H9 (cell line): Measurements from ENCODE around the gene CDK17. TPM values are rescaled to one million over a fixed set of nuclear protein-coding genes. Genes with fewer than 3 reads are reported as not detected.
"Not testable (repeated sequence)": the region's sequence is repeated elsewhere in the genome, so short reads cannot be mapped to it uniquely, and the experiment has no call there.

Source experiments
- DNase-seq: peaks from one replicate; pipeline ENCODE4 v3.0.0-alpha.2; 2017
- H2AFZ ChIP-seq: one replicate; pipeline ENCODE4 v1.6.1; 2013; ENCODE audit warnings: mild to moderate bottlenecking, low read length, control low read depth, moderate library complexity
- H2AK5ac ChIP-seq: 2 replicates; pipeline ENCODE4 v1.6.1; 2013; ENCODE audit warnings: low read length, control low read depth, mixed read lengths; ENCODE audit not compliant: insufficient read length
- H2BK120ac ChIP-seq: one replicate; pipeline ENCODE4 v1.6.1; 2013; ENCODE audit warnings: low read depth, mild to moderate bottlenecking, low read length, control low read depth, inconsistent platforms; ENCODE audit not compliant: poor library complexity, severe bottlenecking
- H2BK12ac ChIP-seq: 2 replicates; pipeline ENCODE4 v1.6.1; 2013; ENCODE audit warnings: low read length, control low read depth, mixed read lengths, low read depth; ENCODE audit not compliant: insufficient read length
- H2BK15ac ChIP-seq: 2 replicates; pipeline ENCODE4 v1.6.1; 2013; ENCODE audit warnings: low read depth, low read length, control low read depth
- H2BK20ac ChIP-seq: one replicate; pipeline ENCODE4 v1.6.1; 2013; ENCODE audit warnings: low read depth, mild to moderate bottlenecking, low read length, control low read depth, inconsistent platforms; ENCODE audit not compliant: poor library complexity, severe bottlenecking
- H2BK5ac ChIP-seq: 2 replicates; pipeline ENCODE4 v1.6.1; 2013; ENCODE audit warnings: low read length, control low read depth, mixed read lengths; ENCODE audit not compliant: insufficient read length
- H3K14ac ChIP-seq: 2 replicates; pipeline ENCODE4 v1.6.1; 2013; ENCODE audit warnings: low read length, control low read depth; ENCODE audit not compliant: insufficient read depth
- H3K18ac ChIP-seq: 2 replicates; pipeline ENCODE4 v1.6.1; 2013; ENCODE audit warnings: low read depth, mild to moderate bottlenecking, mixed read lengths, low read length, control low read depth; ENCODE audit not compliant: insufficient read length
- H3K23ac ChIP-seq: 2 replicates; pipeline ENCODE4 v1.6.1; 2013; ENCODE audit warnings: low read length, control low read depth, mixed read lengths, low read depth; ENCODE audit not compliant: insufficient read length
- H3K23me2 ChIP-seq: 2 replicates; pipeline ENCODE4 v1.6.1; 2013; ENCODE audit warnings: low read depth, mild to moderate bottlenecking, mixed read lengths, low read length, control low read depth; ENCODE audit not compliant: insufficient read length, poor library complexity, severe bottlenecking
- H3K27ac ChIP-seq: 2 replicates; pipeline ENCODE4 v1.5.1; 2013; ENCODE audit warnings: low read length, control low read depth, mixed read lengths, low read depth; ENCODE audit not compliant: insufficient read length
- H3K27me3 ChIP-seq: 2 replicates; pipeline ENCODE4 v1.6.1; 2013; ENCODE audit warnings: low read length, control low read depth, inconsistent platforms; ENCODE audit not compliant: insufficient read depth
- H3K4ac ChIP-seq: 2 replicates; pipeline ENCODE4 v1.6.1; 2013; ENCODE audit warnings: low read depth, mild to moderate bottlenecking, control low read depth, inconsistent platforms, low read length, moderate library complexity
- H3K4me1 ChIP-seq: 2 replicates; pipeline ENCODE4 v1.6.1; 2013; ENCODE audit warnings: low read length, control low read depth, inconsistent platforms; ENCODE audit not compliant: insufficient read depth
- H3K4me2 ChIP-seq: 2 replicates; pipeline ENCODE4 v1.6.1; 2013; ENCODE audit warnings: low read length, control low read depth, mixed read lengths; ENCODE audit not compliant: insufficient read length, insufficient read depth
- H3K56ac ChIP-seq: 2 replicates; pipeline ENCODE4 v1.6.1; 2013; ENCODE audit warnings: low read depth, mild to moderate bottlenecking, mixed read lengths, low read length, control low read depth; ENCODE audit not compliant: insufficient read length
- H3K79me1 ChIP-seq: 2 replicates; pipeline ENCODE4 v1.6.1; 2013; ENCODE audit warnings: low read depth, mild to moderate bottlenecking, moderate library complexity, low read length, control low read depth, inconsistent platforms; ENCODE audit not compliant: insufficient read depth, poor library complexity, severe bottlenecking
- H3K79me2 ChIP-seq: 2 replicates; pipeline ENCODE4 v1.6.1; 2013; ENCODE audit warnings: low read length, control low read depth, inconsistent platforms; ENCODE audit not compliant: insufficient read depth
- H3K9ac ChIP-seq: 2 replicates; pipeline ENCODE4 v1.6.1; 2013; ENCODE audit warnings: low read length, control low read depth, mixed read lengths; ENCODE audit not compliant: insufficient read length; ENCODE audit errors: extremely low read depth
- H3K9me3 ChIP-seq: one replicate; pipeline ENCODE4 v1.6.1; 2013; ENCODE audit warnings: low read depth, low read length, inconsistent platforms; ENCODE audit not compliant: control insufficient read depth
- H3T11ph ChIP-seq: one replicate; pipeline ENCODE4 v1.6.1; 2013; ENCODE audit warnings: mild to moderate bottlenecking, low read length, control low read depth, inconsistent platforms
- H4K20me1 ChIP-seq: one replicate; pipeline ENCODE4 v1.6.1; 2013; ENCODE audit not compliant: control insufficient read depth, insufficient read length, insufficient read depth
- H4K5ac ChIP-seq: 2 replicates; pipeline ENCODE4 v1.6.1; 2013; ENCODE audit warnings: low read depth, mild to moderate bottlenecking, mixed read lengths, low read length, control low read depth; ENCODE audit not compliant: insufficient read length
- H4K8ac ChIP-seq: replicated peaks from 2 replicates; pipeline ENCODE4 v1.6.1; 2013; ENCODE audit warnings: low read length, control low read depth, mixed read lengths, low read depth; ENCODE audit not compliant: insufficient read length
- H4K91ac ChIP-seq: 2 replicates; pipeline ENCODE4 v1.6.1; 2013; ENCODE audit warnings: low read depth, mild to moderate bottlenecking, moderate library complexity, mixed read lengths, low read length, control low read depth; ENCODE audit not compliant: insufficient read length
- H3K27ac Mint-ChIP-seq, 3 experiments: 2 replicates in 2 of 3; 3 replicates in 1 of 3; pipeline ENCODE4 v1.8.0; 2020 to 2021; ENCODE audit warnings: mixed read lengths in 3 of 3, mild to moderate bottlenecking in 1 of 3, moderate library complexity in 1 of 3
- H3K27me3 Mint-ChIP-seq: 2 replicates; pipeline ENCODE4 v1.8.0; 2021; ENCODE audit warnings: low read depth, mild to moderate bottlenecking, moderate library complexity, mixed read lengths
- H3K36me3 Mint-ChIP-seq, 3 experiments: 2 replicates in 2 of 3; 3 replicates in 1 of 3; pipeline ENCODE4 v1.8.0; 2020 to 2021; ENCODE audit warnings: low read depth in 3 of 3, mixed read lengths in 3 of 3; ENCODE audit not compliant: insufficient read depth in 1 of 3
- H3K4me1 Mint-ChIP-seq, 2 experiments: 2 replicates each; pipeline ENCODE4 v1.8.0; 2020; ENCODE audit warnings: mixed read lengths in 2 of 2
- H3K4me3 Mint-ChIP-seq, 2 experiments: 2 replicates in 1 of 2; 3 replicates in 1 of 2; pipeline ENCODE4 v1.8.0; 2020 to 2021; ENCODE audit warnings: mild to moderate bottlenecking in 2 of 2, mixed read lengths in 2 of 2, moderate library complexity in 1 of 2
- H3K9me3 Mint-ChIP-seq, 2 experiments: 2 replicates in 1 of 2; 3 replicates in 1 of 2; pipeline ENCODE4 v1.8.0; 2020; ENCODE audit warnings: mild to moderate bottlenecking in 2 of 2, mixed read lengths in 2 of 2, moderate library complexity in 1 of 2
- CTCF ChIP-seq: fragments of 200-600 bp; sonication (generic); conservative IDR thresholded peaks from 3 replicates; pipeline ENCODE4 v1.8.0; 2021; ENCODE audit warnings: antibody characterized with exemption, mild to moderate bottlenecking
- WGBS: extraction: QIAGEN DNeasy Blood & Tissue Kit; methylation state at CpG from one replicate; pipeline ENCODE4 v1.1.7; 2013; ENCODE audit warnings: missing lambda C conversion rate, low lambda C conversion rate, mixed read lengths; ENCODE audit not compliant: insufficient read length; ENCODE audit errors: extremely low coverage; 5-methylcytosine and 5-hydroxymethylcytosine counted together
- total RNA-seq: library from RNA; stranded (reverse); gene quantifications from 2 replicates; pipeline ENCODE4 v1.2.1, GENCODE V29; 2021

The CDK17 gene
- total RNA-seq, 1 experiment from 2014 or later = 28.8 TPM

- no peaks in the 10 kb centered on the region for H3K4me1 ChIP-seq
- H2AFZ ChIP-seq = no peak overlapping the region
- H2AK5ac ChIP-seq = no peak overlapping the region
- H4K8ac ChIP-seq = no peak overlapping the region
- H2BK12ac ChIP-seq = no peak overlapping the region
- no peak overlapping the region for H3K18ac ChIP-seq
- H3K23me2 ChIP-seq = no peaks in the 10 kb centered on the region
- H3K27ac Mint-ChIP-seq = peak overlapping the region in 1 of 3 experiments; percentile 77; a peak in 1 of 7 replicates
- peaks cover 3% of the 10 kb centered on the region; the same call in 1 of the 2 replicates for H3K79me2 ChIP-seq
- H4K91ac ChIP-seq = no peak overlapping the region
- TF ChIP-seq CTCF = no peak
- H3K9ac ChIP-seq = no peak overlapping the region
- H3K79me1 ChIP-seq = no peaks in the 10 kb centered on the region
- H3K14ac ChIP-seq = no peak overlapping the region
- no CpG with 5 or more reads among the region's 5 CpGs for WGBS
- peaks cover 13% of the 10 kb centered on the region in 2 experiments for H3K4me1 Mint-ChIP-seq
- no peak overlapping the region for H3K23ac ChIP-seq
- no peak for DNase-seq
- peaks cover 22 to 23% of the 10 kb centered on the region in 2 experiments for H3K9me3 Mint-ChIP-seq
- H2BK5ac ChIP-seq = no peak overlapping the region
- H3K27ac ChIP-seq = no peak overlapping the region
- H2BK120ac ChIP-seq = no peak overlapping the region
- no peak overlapping the region for H3K4me2 ChIP-seq
- no peak overlapping the region for H2BK15ac ChIP-seq
- no peak overlapping the region for H3K4me3 Mint-ChIP-seq
- no peak overlapping the region for H3K4ac ChIP-seq
- peaks cover 20 to 29% (median 24%) of the 10 kb centered on the region in 3 experiments for H3K36me3 Mint-ChIP-seq
- no peak overlapping the region for H3T11ph ChIP-seq
- H3K27me3 Mint-ChIP-seq = no peaks in the 10 kb centered on the region
- no peak overlapping the region for H2BK20ac ChIP-seq
- H3K27me3 ChIP-seq = no peaks in the 10 kb centered on the region
- no peaks in the 10 kb centered on the region for H4K20me1 ChIP-seq
- H3K56ac ChIP-seq = no peak overlapping the region
- no peak overlapping the region for H4K5ac ChIP-seq
- no peaks in the 10 kb centered on the region for H3K9me3 ChIP-seq
Observed at GRCh38 chr12:96347130-96347699, 53.0 kb downstream of the CDK17 start.

GRCh38 chr12:96346716-96347115 is 53.5 kb downstream of the CDK17 start:
- H3K23me2 ChIP-seq, H3K27me3 Mint-ChIP-seq, H2BK120ac ChIP-seq, H3K4me3 Mint-ChIP-seq, H2BK5ac ChIP-seq, H2BK12ac ChIP-seq, H3K56ac ChIP-seq, H4K5ac ChIP-seq, H3K4ac ChIP-seq, H3T11ph ChIP-seq, H2AFZ ChIP-seq, H3K27ac ChIP-seq, H3K23ac ChIP-seq, DNase-seq, H3K14ac ChIP-seq, H4K8ac ChIP-seq, H4K20me1 ChIP-seq, H3K79me2 ChIP-seq, H3K4me2 ChIP-seq, H2AK5ac ChIP-seq, H3K4me1 ChIP-seq, H3K9me3 ChIP-seq, H2BK20ac ChIP-seq, H4K91ac ChIP-seq, H2BK15ac ChIP-seq, H3K27me3 ChIP-seq, H3K79me1 ChIP-seq, H3K9ac ChIP-seq, H3K18ac ChIP-seq: not testable (repeated sequence)
- Mint-ChIP-seq H3K9me3 (peaks cover 22 to 23% of the 10 kb centered on the region in 2 experiments), H3K36me3 (peaks cover 20 to 29% (median 24%) of the 10 kb centered on the region in 3 experiments), H3K27ac (peak overlapping the region in 1 of 3 experiments; percentile 53; a peak in 1 of 7 replicates), H3K4me1 (peaks cover 12 to 13% of the 10 kb centered on the region in 2 experiments)
- WGBS = no CpG with 5 or more reads among the region's 4 CpGs
